ENCODE results near the gene BCAR1. TPM values are rescaled to one million over a fixed set of nuclear protein-coding genes. Genes with fewer than 3 reads are reported as not detected.

BCAR1 gene
- total and polyA plus RNA-seq, 2 of the 13 experiments (the other 11 are each of a cell fraction or from before 2014, with no cell fraction given): 48.1 to 51.7 TPM

- TF ChIP-seq SALL1 (CRISPR knock-in tag; IDR thresholded peaks at IDR 0.05) (0 out of 2 replicates have a peak, but pooled peaks have one; percentile 4), ZSCAN21 (CRISPR knock-in tag; IDR thresholded peaks at IDR 0.05; ENCODE audit: borderline replicate concordance) (peak; percentile 31; the same call in 1 of the 2 replicates), ZUFSP (CRISPR knock-in tag; IDR thresholded peaks at IDR 0.05; ENCODE audit: borderline replicate concordance) (no peak), MEIS2 (CRISPR knock-in tag; IDR thresholded peaks at IDR 0.05) (0 out of 2 replicates have a peak, but pooled peaks have one; percentile 15), ZNF33B (CRISPR knock-in tag; IDR thresholded peaks at IDR 0.05) (no peak; the same call in 1 of the 2 replicates), ZNF407 (CRISPR knock-in tag; IDR thresholded peaks at IDR 0.05; ENCODE audit: not compliant biosample characterization) (no peak), U2AF2 (IDR thresholded peaks at IDR 0.05; ENCODE audit: low read depth, low read length) (no peak), ZBTB7A (CRISPR knock-in tag; IDR thresholded peaks at IDR 0.05) (peak; percentile 50; the same call in 1 of the 2 replicates), ZSCAN31 (CRISPR knock-in tag; IDR thresholded peaks at IDR 0.05; ENCODE audit: low read depth) (peak; percentile 85; the same call in 1 of the 2 replicates), KAT8 (CRISPR knock-in tag; IDR thresholded peaks at IDR 0.05) (0 out of 2 replicates have a peak, but pooled peaks have one; percentile 37), REXO4 (CRISPR knock-in tag; IDR thresholded peaks at IDR 0.05; ENCODE audit: borderline replicate concordance) (no peak), ZBTB25 (CRISPR knock-in tag; IDR thresholded peaks at IDR 0.05) (no peak), JUND (CRISPR knock-in tag; IDR thresholded peaks at IDR 0.05) (no peak), GATA4 (IDR thresholded peaks at IDR 0.05; ENCODE audit: borderline replicate concordance, low read depth) (no peak), CCAR2 (optimal IDR thresholded peaks at IDR 0.05; ENCODE audit: low read depth, low read length) (no peak), ZNF660 (CRISPR knock-in tag; IDR thresholded peaks at IDR 0.05; ENCODE audit: borderline replicate concordance, low read depth) (0 out of 2 replicates have a peak, but pooled peaks have one; percentile 32), AKAP8 (CRISPR knock-in tag; IDR thresholded peaks at IDR 0.05) (0 out of 2 replicates have a peak, but pooled peaks have one; percentile 19)
These were observed 13.8 kb upstream of the BCAR1 start (continued) for GRCh38 chr16:75264999-75265910.

Data from HepG2 (cell line).